GM19099 (cell line): ENCODE data around the gene ATG7.

Experiments used
- POLR2A ChIP-seq: IDR thresholded peaks from 3 replicates; pipeline ENCODE4 v1.6.1; 2011; ENCODE audit warnings: low read depth; ENCODE audit not compliant: insufficient read length; ENCODE audit errors: extremely low read depth

Gene ATG7

GRCh38 chr3:11529281-11529680, 257.1 kb downstream of the ATG7 start:
- TF ChIP-seq POLR2A, result no peak

DNA sequence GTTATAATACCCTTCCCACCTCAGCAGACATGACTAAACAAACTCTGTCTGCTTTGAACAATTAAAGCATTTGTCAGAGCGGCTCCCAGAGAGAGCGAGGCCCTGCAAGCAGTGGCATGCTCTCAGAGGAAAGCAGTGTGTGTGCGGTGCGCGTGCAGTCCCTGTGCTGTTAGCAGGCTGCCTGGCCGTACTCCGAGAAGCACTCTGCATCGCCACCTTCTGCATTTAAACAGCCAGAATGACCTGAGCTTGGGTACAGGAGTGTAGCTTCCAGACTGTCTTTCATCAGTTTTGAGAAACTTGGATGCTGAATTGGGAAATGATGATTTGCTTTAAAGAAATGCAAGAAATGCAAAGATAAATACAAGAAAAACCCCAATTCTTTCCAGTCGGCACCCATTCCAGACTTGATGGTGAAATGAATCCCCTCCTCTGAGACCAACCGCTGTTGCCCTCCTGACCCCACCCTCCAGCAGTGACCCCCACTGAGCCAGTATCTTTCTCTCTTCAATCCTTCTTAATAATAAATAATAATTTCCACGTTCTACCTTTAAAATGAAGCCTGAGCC, 258.0 kb downstream of the ATG7 start:
- TF ChIP-seq POLR2A, result no peak

DNA sequence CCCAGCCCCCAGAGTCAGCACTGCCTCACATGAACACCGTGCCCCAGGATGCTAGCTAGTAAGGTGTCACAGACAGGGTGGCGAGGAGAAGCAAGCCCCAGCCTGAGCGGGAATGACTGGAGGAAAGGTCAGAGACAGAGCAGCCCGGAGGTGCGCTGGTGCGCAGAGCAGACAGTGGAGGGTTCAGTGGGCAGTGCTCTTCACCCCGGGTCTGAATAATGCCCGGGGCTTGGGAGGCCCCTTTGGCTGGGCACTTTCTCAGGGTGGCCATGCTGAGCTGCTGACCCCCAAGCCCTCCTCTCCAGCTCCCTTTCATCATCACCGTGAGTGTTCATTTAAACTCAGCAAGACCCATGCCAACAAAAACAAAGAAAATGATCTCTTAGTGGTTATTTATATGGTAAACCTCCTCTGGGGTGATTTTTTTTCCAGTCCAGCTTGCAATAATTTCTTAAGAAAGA, 260.8 kb downstream of the ATG7 start:
- TF ChIP-seq POLR2A, result no peak

GRCh38 chr3:11534011-11534792, 262.0 kb downstream of the ATG7 start:
- no peak for TF ChIP-seq POLR2A

DNA sequence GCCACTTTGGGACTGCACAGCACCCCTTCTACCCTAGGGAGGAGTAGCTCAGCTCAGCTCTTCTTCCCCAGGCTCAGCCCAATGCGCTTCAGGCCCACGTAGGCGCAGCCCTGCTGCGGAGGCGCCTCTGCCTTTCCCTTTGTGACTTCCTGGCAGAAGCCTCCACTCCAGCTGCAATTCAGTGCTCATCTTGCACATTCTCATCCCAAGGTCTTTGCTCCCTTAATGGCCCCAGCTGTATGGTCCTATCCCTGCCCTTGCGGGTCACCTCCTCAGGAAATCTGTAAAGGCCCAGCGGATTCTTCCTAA, 262.6 kb downstream of the ATG7 start:
- TF ChIP-seq POLR2A, result no peak

GRCh38 chr3:11535243-11535960, 263.2 kb downstream of the ATG7 start:
- no peak for TF ChIP-seq POLR2A

GRCh38 chr3:11536132-11536935, 264.1 kb downstream of the ATG7 start:
- no peak for TF ChIP-seq POLR2A

DNA sequence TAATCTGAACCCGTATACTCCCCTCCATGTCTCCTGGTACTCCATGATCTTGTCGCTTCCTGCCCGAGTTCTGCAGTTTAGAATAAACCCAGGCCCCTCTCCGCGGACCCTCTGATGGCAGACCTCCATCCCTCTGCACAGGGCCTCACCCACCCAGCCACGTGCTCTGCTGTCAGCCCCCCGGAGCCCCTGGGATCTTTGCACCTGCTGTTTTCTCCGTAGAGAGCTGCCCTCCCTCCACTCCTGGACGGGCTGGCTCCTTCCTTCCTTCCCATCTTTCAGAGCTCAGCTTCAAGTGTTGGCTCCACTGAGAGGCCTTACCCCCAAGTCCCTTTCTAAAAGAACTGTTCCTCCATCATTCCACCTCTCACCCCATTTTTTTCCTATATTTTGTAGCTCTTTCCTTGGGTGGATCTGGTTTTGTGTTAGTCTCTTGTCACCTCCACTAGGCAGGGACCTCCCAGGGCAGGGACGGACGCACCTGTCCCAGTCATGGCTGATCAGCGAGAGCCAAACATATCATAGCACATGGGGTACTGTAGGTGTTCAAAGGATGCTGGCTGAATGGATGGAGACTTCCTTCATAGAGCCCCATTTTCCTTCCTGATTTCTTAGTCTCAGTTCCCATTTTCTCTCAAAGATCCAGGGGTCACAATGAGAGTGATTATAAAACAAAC, 264.9 kb downstream of the ATG7 start:
- no peak for TF ChIP-seq POLR2A

GRCh38 chr3:11538581-11538980, 266.4 kb downstream of the ATG7 start:
- TF ChIP-seq POLR2A, result no peak

DNA sequence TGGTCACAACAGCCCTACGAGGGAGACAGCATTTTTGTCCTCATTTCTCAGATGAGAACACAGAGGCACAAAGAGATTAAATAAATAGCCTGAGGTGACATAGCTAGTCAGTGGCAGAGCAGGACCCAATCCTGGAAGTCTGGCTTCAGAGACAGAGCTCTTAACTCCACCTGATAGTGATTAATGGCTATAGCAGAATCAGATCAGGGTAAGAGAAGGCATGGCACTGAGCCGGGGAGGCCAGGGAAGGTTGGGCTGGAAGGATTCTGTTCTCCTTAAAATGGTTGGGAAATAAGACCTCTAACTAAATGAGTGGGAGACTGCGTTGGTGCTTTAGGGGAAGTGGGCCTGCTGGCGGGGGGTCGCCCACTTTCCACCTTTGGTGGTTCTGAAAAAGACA, 267.0 kb downstream of the ATG7 start:
- no peak for TF ChIP-seq POLR2A

- TF ChIP-seq POLR2A, result no peak
Measured at GRCh38 chr3:11539677-11540076, 267.5 kb downstream of the ATG7 start.

- TF ChIP-seq POLR2A, result no peak
Measured at GRCh38 chr3:11541321-11542303, 269.4 kb downstream of the ATG7 start.

DNA sequence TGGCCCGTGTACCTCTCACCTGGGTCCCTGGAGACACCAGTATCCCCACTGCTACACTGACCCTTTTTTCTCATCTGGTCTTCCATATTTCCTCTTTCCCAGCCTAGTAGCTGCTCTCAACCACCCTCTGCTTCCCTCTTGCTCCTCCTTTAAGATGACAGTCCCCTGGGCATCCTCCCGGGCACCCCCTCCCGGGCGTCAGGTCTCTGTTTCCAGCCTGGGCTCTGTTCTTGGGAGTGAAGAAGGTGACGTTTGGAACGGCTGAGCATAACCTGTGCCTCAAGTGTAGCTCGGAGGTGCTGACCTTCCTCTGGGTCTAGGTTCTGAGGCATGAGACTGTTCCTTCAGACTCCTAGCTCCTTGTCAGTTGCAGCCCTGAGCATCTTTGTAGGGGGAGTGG, 270.4 kb downstream of the ATG7 start:
- no peak for TF ChIP-seq POLR2A
